Ammon's horn (tissue), 1 donor: Measurements from ENCODE around the gene TNFAIP1.
A peak's percentile ranks its signal among the peaks of the same experiment; 100 is the strongest.

Experiments used
- DNase-seq: peaks from one replicate; pipeline ENCODE4 v3.0.0-alpha.2; 2016; ENCODE audit warnings: low spot score

The TNFAIP1 gene

GRCh38 chr17:28346199-28346580 lies 10.6 kb downstream of the TNFAIP1 start:
- DNase-seq = no peak

- DNase-seq = no peak
Observed at GRCh38 chr17:28346746-28347246, 11.2 kb downstream of the TNFAIP1 start.

GRCh38 chr17:28347261-28347891 lies 11.8 kb downstream of the TNFAIP1 start:
- no peak for DNase-seq

- DNase-seq = no peak
Observed at GRCh38 chr17:28348979-28349378, 13.4 kb downstream of the TNFAIP1 start.

GRCh38 chr17:28350271-28350670 lies 14.7 kb downstream of the TNFAIP1 start:
- no peak for DNase-seq

- DNase-seq = peak; percentile 93
Observed at GRCh38 chr17:28357061-28357900, 21.7 kb downstream of the TNFAIP1 start, which contains the start of gene POLDIP2. POLDIP2 (minus strand) TSS chr17:28357527; CDS start chr17:28357448, 79 bp downstream.

- no peak for DNase-seq
Observed at GRCh38 chr17:28357901-28358197, 22.3 kb downstream of the TNFAIP1 start.

- no peak for DNase-seq
Observed at GRCh38 chr17:28363186-28363585, 27.6 kb downstream of the TNFAIP1 start.

- DNase-seq = no peak
Observed at GRCh38 chr17:28363776-28364650, 28.5 kb downstream of the TNFAIP1 start.

GRCh38 chr17:28364665-28365363 lies 29.3 kb downstream of the TNFAIP1 start, which contains the start of gene SEBOX:
SEBOX (minus strand) TSS chr17:28365199; CDS start chr17:28365151, 48 bp downstream.
- DNase-seq = no peak

GRCh38 chr17:28365487-28365886 lies 29.9 kb downstream of the TNFAIP1 start:
- no peak for DNase-seq

GRCh38 chr17:28366605-28367004 lies 31.0 kb downstream of the TNFAIP1 start:
- no peak for DNase-seq

GRCh38 chr17:28367641-28368305 lies 32.2 kb downstream of the TNFAIP1 start:
- no peak for DNase-seq

- no peak for DNase-seq
Observed at GRCh38 chr17:28368306-28368831, 32.8 kb downstream of the TNFAIP1 start.

GRCh38 chr17:28368915-28369683 lies 33.5 kb downstream of the TNFAIP1 start:
- no peak for DNase-seq

- no peak for DNase-seq
Observed at GRCh38 chr17:28369684-28370034, 34.1 kb downstream of the TNFAIP1 start.

- DNase-seq = no peak
Observed at GRCh38 chr17:28370035-28370743, 34.6 kb downstream of the TNFAIP1 start, which contains the start of gene VTN. VTN (minus strand) TSS chr17:28370307; CDS start chr17:28370203, 104 bp downstream.

GRCh38 chr17:28370744-28371103 lies 35.2 kb downstream of the TNFAIP1 start:
- DNase-seq = no peak
